WTC11 (cell line): ENCODE data around the gene ADAMTS8. TPM values are rescaled to one million over a fixed set of nuclear protein-coding genes. Genes with fewer than 3 reads are reported as not detected.

Source experiments
- ATAC-seq: fragments of 200-7000 bp; cut with Tn5 transposase; 2 replicates; pipeline ENCODE4 v1.10.0; 2021; ENCODE audit warnings: mild to moderate bottlenecking, moderate library complexity
- CTCF ChIA-PET: fragments of 300-600 bp; sonication (Branson Sonifier 250); formaldehyde crosslinking; loops from one replicate; lab custom pipeline; 2021; ENCODE audit warnings: antibody characterized with exemption; lab: Charles Lee
- POLR2A ChIA-PET: fragments of 350-600 bp; sonication (Branson Sonifier 250); formaldehyde crosslinking; loops from one replicate; lab custom pipeline; 2021; ENCODE audit warnings: antibody characterized with exemption; lab: Charles Lee
- DNase-seq: peaks from one replicate; pipeline ENCODE4 v3.0.0; 2021; ENCODE audit warnings: low spot score
- H3K27ac Mint-ChIP-seq: 2 replicates; pipeline ENCODE4 v1.8.0; 2021; ENCODE audit warnings: mixed read lengths
- H3K27me3 Mint-ChIP-seq: 2 replicates; pipeline ENCODE4 v1.8.0; 2021; ENCODE audit warnings: low read depth, mild to moderate bottlenecking, moderate library complexity, mixed read lengths
- H3K36me3 Mint-ChIP-seq: 2 replicates; pipeline ENCODE4 v1.8.0; 2021; ENCODE audit warnings: mixed read lengths
- H3K4me1 Mint-ChIP-seq: 2 replicates; pipeline ENCODE4 v1.8.0; 2022; ENCODE audit warnings: mixed read lengths
- H3K4me3 Mint-ChIP-seq: 2 replicates; pipeline ENCODE4 v1.8.0; 2021; ENCODE audit warnings: mild to moderate bottlenecking, moderate library complexity, mixed read lengths
- H3K9me3 Mint-ChIP-seq: 2 replicates; pipeline ENCODE4 v1.8.0; 2021; ENCODE audit warnings: mixed read lengths
- CREM ChIP-seq: sonication (generic); formaldehyde crosslinking; IDR thresholded peaks from 2 replicates; pipeline ENCODE4 v1.8.1; 2022; ENCODE audit warnings: mild to moderate bottlenecking, missing genetic modification reagents, moderate library complexity
- E2F5 ChIP-seq: sonication (generic); formaldehyde crosslinking; IDR thresholded peaks from 2 replicates; pipeline ENCODE4 v1.8.1; 2022; ENCODE audit warnings: mild to moderate bottlenecking, moderate library complexity, missing genetic modification reagents
- ETV6 ChIP-seq: sonication (generic); formaldehyde crosslinking; IDR thresholded peaks from 2 replicates; pipeline ENCODE4 v1.8.1; 2022; ENCODE audit warnings: mild to moderate bottlenecking, missing genetic modification reagents
- GRHL2 ChIP-seq: fragments of 250-450 bp; sonication (Bioruptor Pico); IDR thresholded peaks from 2 replicates; pipeline ENCODE4 v1.8.0; 2022; ENCODE audit warnings: mild to moderate bottlenecking, moderate library complexity; ENCODE audit not compliant: insufficient replicate concordance, severe bottlenecking
- JUN ChIP-seq: sonication (generic); formaldehyde crosslinking; IDR thresholded peaks from 2 replicates; pipeline ENCODE4 v1.8.0; 2023; ENCODE audit warnings: mild to moderate bottlenecking, missing genetic modification reagents
- KAT7 ChIP-seq: sonication (generic); formaldehyde crosslinking; IDR thresholded peaks from 2 replicates; pipeline ENCODE4 v1.8.1; 2023; ENCODE audit warnings: missing genetic modification reagents, mild to moderate bottlenecking, borderline replicate concordance
- MXD4 ChIP-seq: fragments of 250-450 bp; sonication (Bioruptor Pico); IDR thresholded peaks from 2 replicates; pipeline ENCODE4 v1.8.0; 2021; ENCODE audit warnings: mild to moderate bottlenecking, moderate library complexity, borderline replicate concordance
- NFATC4 ChIP-seq: fragments of 250-450 bp; sonication (Bioruptor Pico); IDR thresholded peaks from 2 replicates; pipeline ENCODE4 v1.9.0; 2021; ENCODE audit warnings: mild to moderate bottlenecking
- NFYB ChIP-seq: sonication (generic); formaldehyde crosslinking; conservative IDR thresholded peaks from 2 replicates; pipeline ENCODE4 v1.8.0; 2022; ENCODE audit warnings: low read depth, missing genetic modification reagents
- RORB ChIP-seq: fragments of 250-450 bp; sonication (Bioruptor Pico); IDR thresholded peaks from 2 replicates; pipeline ENCODE4 v1.9.0; 2021; ENCODE audit warnings: mild to moderate bottlenecking
- SMAD4 ChIP-seq: sonication (generic); formaldehyde crosslinking; IDR thresholded peaks from 2 replicates; pipeline ENCODE4 v1.8.0; 2022; ENCODE audit warnings: mild to moderate bottlenecking, missing genetic modification reagents
- SOX15 ChIP-seq: fragments of 250-450 bp; sonication (Bioruptor Pico); IDR thresholded peaks from 2 replicates; pipeline ENCODE4 v1.9.0; 2021; ENCODE audit warnings: mild to moderate bottlenecking
- ZNF121 ChIP-seq: sonication (generic); formaldehyde crosslinking; IDR thresholded peaks from 2 replicates; pipeline ENCODE4 v1.8.0; 2023; ENCODE audit warnings: missing genetic modification reagents
- ZNF317 ChIP-seq: sonication (generic); formaldehyde crosslinking; IDR thresholded peaks from 2 replicates; pipeline ENCODE4 v1.8.1; 2023; ENCODE audit warnings: low read depth, mild to moderate bottlenecking, moderate library complexity, missing genetic modification reagents, borderline replicate concordance
- ZNF396 ChIP-seq: fragments of 250-450 bp; sonication (Bioruptor Pico); IDR thresholded peaks from 2 replicates; pipeline ENCODE4 v1.8.0; 2021; ENCODE audit warnings: mild to moderate bottlenecking, moderate library complexity, borderline replicate concordance
- total RNA-seq: library from RNA; stranded (reverse); gene quantifications from 3 replicates; pipeline ENCODE4 v1.2.3, GENCODE V29; 2021
- TF ChIP-seq, protein P1 (sequence below): sonication (generic); formaldehyde crosslinking; IDR thresholded peaks from 2 replicates; pipeline ENCODE4 v1.8.0; 2022; ENCODE audit warnings: mild to moderate bottlenecking, missing genetic modification reagents
- TF ChIP-seq, protein P2 (sequence below): sonication (generic); formaldehyde crosslinking; IDR thresholded peaks from 2 replicates; pipeline ENCODE4 v1.8.0; 2022; ENCODE audit warnings: missing genetic modification reagents
- TF ChIP-seq, protein P3 (sequence below): sonication (generic); formaldehyde crosslinking; IDR thresholded peaks from 2 replicates; pipeline ENCODE4 v1.8.1; 2023; ENCODE audit warnings: mild to moderate bottlenecking, missing genetic modification reagents, borderline replicate concordance
- TF ChIP-seq, protein P4 (sequence below): sonication (generic); formaldehyde crosslinking; IDR thresholded peaks from 2 replicates; pipeline ENCODE4 v1.8.0; 2023; ENCODE audit warnings: missing genetic modification reagents, mild to moderate bottlenecking, borderline replicate concordance
- TF ChIP-seq, protein P5 (sequence below): sonication (generic); formaldehyde crosslinking; IDR thresholded peaks from 2 replicates; pipeline ENCODE4 v1.8.1; 2023; ENCODE audit warnings: mild to moderate bottlenecking, missing genetic modification reagents

Gene ADAMTS8
- total RNA-seq, 1 experiment from 2014 or later, result 9.9 TPM

DNA sequence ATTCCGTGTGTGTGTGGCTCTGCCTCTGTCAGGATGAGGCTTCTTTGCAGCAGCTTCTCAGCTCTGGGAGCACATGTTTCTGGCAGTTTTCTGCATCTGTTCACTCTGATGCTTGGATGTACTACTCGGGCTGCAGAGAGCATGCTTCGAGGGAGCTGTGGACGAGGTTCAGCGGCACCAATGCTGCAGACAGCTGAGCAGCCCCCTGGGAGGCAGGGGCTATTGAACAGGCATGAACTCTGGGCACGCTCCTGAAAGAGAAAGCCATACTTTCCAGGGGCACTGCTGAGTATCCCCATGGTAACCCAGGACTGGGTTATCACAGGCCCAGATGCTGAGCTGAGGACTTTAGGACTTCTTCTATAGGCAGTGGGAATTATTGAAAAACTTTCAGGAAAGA lies 33.8 kb downstream of the ADAMTS8 start:
- H3K4me3 Mint-ChIP-seq, result no peak overlapping the region
- no peaks in the 10 kb centered on the region for H3K9me3 Mint-ChIP-seq
- ChIA-PET POLR2A (no interaction called here), CTCF (interaction anchor here (0.9 to 1.1 kb wide), 2 partner anchors 8 to 9 kb away, joined by 3 read pairs; no protein-coding TSS in a partner anchor)
- peaks cover 18% of the 10 kb centered on the region for H3K27me3 Mint-ChIP-seq
- DNase-seq, result no peak
- peaks cover 49% of the 10 kb centered on the region for H3K4me1 Mint-ChIP-seq
- TF ChIP-seq, protein P1, sequence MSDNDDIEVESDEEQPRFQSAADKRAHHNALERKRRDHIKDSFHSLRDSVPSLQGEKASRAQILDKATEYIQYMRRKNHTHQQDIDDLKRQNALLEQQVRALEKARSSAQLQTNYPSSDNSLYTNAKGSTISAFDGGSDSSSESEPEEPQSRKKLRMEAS (CRISPR knock-in tag), result 0 out of 2 replicates have a peak, but pooled peaks have one; percentile 25
- TF ChIP-seq, protein P2, sequence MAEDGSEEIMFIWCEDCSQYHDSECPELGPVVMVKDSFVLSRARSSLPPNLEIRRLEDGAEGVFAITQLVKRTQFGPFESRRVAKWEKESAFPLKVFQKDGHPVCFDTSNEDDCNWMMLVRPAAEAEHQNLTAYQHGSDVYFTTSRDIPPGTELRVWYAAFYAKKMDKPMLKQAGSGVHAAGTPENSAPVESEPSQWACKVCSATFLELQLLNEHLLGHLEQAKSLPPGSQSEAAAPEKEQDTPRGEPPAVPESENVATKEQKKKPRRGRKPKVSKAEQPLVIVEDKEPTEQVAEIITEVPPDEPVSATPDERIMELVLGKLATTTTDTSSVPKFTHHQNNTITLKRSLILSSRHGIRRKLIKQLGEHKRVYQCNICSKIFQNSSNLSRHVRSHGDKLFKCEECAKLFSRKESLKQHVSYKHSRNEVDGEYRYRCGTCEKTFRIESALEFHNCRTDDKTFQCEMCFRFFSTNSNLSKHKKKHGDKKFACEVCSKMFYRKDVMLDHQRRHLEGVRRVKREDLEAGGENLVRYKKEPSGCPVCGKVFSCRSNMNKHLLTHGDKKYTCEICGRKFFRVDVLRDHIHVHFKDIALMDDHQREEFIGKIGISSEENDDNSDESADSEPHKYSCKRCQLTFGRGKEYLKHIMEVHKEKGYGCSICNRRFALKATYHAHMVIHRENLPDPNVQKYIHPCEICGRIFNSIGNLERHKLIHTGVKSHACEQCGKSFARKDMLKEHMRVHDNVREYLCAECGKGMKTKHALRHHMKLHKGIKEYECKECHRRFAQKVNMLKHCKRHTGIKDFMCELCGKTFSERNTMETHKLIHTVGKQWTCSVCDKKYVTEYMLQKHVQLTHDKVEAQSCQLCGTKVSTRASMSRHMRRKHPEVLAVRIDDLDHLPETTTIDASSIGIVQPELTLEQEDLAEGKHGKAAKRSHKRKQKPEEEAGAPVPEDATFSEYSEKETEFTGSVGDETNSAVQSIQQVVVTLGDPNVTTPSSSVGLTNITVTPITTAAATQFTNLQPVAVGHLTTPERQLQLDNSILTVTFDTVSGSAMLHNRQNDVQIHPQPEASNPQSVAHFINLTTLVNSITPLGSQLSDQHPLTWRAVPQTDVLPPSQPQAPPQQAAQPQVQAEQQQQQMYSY, result no peak
- no peak for TF ChIP-seq RORB
- ATAC-seq, result no peak
- no peak overlapping the region for H3K27ac Mint-ChIP-seq
- H3K36me3 Mint-ChIP-seq, result no peaks in the 10 kb centered on the region

GRCh38 chr11:130391711-130392110 lies 36.7 kb downstream of the ADAMTS8 start:
- peaks cover 46% of the 10 kb centered on the region for H3K4me1 Mint-ChIP-seq
- H3K27ac Mint-ChIP-seq, result no peak overlapping the region
- H3K9me3 Mint-ChIP-seq, result no peaks in the 10 kb centered on the region
- ChIA-PET CTCF (no interaction called here), POLR2A (no interaction called here)
- H3K4me3 Mint-ChIP-seq, result no peak overlapping the region
- ATAC-seq (no peak), DNase-seq (no peak)
- peaks cover 18% of the 10 kb centered on the region for H3K27me3 Mint-ChIP-seq
- no peaks in the 10 kb centered on the region for H3K36me3 Mint-ChIP-seq
- TF ChIP-seq JUN (no peak), RORB (no peak), ZNF121 (CRISPR knock-in tag) (no peak), ZNF396 (CRISPR knock-in tag) (no peak), NFYB (CRISPR knock-in tag) (no peak), E2F5 (CRISPR knock-in tag) (no peak), CREM (CRISPR knock-in tag) (no peak), GRHL2 (CRISPR knock-in tag) (no peak), SMAD4 (CRISPR knock-in tag) (no peak), MXD4 (CRISPR knock-in tag) (no peak), ETV6 (no peak), SOX15 (CRISPR knock-in tag) (no peak), ZNF317 (CRISPR knock-in tag) (no peak), KAT7 (CRISPR knock-in tag) (no peak), NFATC4 (no peak)
- TF ChIP-seq, protein P3, sequence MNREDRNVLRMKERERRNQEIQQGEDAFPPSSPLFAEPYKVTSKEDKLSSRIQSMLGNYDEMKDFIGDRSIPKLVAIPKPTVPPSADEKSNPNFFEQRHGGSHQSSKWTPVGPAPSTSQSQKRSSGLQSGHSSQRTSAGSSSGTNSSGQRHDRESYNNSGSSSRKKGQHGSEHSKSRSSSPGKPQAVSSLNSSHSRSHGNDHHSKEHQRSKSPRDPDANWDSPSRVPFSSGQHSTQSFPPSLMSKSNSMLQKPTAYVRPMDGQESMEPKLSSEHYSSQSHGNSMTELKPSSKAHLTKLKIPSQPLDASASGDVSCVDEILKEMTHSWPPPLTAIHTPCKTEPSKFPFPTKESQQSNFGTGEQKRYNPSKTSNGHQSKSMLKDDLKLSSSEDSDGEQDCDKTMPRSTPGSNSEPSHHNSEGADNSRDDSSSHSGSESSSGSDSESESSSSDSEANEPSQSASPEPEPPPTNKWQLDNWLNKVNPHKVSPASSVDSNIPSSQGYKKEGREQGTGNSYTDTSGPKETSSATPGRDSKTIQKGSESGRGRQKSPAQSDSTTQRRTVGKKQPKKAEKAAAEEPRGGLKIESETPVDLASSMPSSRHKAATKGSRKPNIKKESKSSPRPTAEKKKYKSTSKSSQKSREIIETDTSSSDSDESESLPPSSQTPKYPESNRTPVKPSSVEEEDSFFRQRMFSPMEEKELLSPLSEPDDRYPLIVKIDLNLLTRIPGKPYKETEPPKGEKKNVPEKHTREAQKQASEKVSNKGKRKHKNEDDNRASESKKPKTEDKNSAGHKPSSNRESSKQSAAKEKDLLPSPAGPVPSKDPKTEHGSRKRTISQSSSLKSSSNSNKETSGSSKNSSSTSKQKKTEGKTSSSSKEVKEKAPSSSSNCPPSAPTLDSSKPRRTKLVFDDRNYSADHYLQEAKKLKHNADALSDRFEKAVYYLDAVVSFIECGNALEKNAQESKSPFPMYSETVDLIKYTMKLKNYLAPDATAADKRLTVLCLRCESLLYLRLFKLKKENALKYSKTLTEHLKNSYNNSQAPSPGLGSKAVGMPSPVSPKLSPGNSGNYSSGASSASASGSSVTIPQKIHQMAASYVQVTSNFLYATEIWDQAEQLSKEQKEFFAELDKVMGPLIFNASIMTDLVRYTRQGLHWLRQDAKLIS (CRISPR knock-in tag), result no peak
- TF ChIP-seq, protein P4, sequence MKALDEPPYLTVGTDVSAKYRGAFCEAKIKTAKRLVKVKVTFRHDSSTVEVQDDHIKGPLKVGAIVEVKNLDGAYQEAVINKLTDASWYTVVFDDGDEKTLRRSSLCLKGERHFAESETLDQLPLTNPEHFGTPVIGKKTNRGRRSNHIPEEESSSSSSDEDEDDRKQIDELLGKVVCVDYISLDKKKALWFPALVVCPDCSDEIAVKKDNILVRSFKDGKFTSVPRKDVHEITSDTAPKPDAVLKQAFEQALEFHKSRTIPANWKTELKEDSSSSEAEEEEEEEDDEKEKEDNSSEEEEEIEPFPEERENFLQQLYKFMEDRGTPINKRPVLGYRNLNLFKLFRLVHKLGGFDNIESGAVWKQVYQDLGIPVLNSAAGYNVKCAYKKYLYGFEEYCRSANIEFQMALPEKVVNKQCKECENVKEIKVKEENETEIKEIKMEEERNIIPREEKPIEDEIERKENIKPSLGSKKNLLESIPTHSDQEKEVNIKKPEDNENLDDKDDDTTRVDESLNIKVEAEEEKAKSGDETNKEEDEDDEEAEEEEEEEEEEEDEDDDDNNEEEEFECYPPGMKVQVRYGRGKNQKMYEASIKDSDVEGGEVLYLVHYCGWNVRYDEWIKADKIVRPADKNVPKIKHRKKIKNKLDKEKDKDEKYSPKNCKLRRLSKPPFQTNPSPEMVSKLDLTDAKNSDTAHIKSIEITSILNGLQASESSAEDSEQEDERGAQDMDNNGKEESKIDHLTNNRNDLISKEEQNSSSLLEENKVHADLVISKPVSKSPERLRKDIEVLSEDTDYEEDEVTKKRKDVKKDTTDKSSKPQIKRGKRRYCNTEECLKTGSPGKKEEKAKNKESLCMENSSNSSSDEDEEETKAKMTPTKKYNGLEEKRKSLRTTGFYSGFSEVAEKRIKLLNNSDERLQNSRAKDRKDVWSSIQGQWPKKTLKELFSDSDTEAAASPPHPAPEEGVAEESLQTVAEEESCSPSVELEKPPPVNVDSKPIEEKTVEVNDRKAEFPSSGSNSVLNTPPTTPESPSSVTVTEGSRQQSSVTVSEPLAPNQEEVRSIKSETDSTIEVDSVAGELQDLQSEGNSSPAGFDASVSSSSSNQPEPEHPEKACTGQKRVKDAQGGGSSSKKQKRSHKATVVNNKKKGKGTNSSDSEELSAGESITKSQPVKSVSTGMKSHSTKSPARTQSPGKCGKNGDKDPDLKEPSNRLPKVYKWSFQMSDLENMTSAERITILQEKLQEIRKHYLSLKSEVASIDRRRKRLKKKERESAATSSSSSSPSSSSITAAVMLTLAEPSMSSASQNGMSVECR (CRISPR knock-in tag), result no peak
- TF ChIP-seq, protein P5, sequence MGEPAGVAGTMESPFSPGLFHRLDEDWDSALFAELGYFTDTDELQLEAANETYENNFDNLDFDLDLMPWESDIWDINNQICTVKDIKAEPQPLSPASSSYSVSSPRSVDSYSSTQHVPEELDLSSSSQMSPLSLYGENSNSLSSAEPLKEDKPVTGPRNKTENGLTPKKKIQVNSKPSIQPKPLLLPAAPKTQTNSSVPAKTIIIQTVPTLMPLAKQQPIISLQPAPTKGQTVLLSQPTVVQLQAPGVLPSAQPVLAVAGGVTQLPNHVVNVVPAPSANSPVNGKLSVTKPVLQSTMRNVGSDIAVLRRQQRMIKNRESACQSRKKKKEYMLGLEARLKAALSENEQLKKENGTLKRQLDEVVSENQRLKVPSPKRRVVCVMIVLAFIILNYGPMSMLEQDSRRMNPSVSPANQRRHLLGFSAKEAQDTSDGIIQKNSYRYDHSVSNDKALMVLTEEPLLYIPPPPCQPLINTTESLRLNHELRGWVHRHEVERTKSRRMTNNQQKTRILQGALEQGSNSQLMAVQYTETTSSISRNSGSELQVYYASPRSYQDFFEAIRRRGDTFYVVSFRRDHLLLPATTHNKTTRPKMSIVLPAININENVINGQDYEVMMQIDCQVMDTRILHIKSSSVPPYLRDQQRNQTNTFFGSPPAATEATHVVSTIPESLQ (CRISPR knock-in tag), result no peak
